Right renal pelvis (tissue), 4 donors: Measurements from ENCODE around the gene ZNF429. TPM values are rescaled to one million over a fixed set of nuclear protein-coding genes. Genes with fewer than 3 reads are reported as not detected.
A peak's percentile ranks its signal among the peaks of the same experiment; 100 is the strongest.

ENCODE experiments used
- DNase-seq, 4 donors: peaks; one replicate each; pipeline ENCODE4 v3.0.0-alpha.2; 2013; ENCODE audit warnings: low read depth in 4 of 4, low spot score in 3 of 4, missing footprints in 1 of 4
- polyA plus RNA-seq, 4 donors: library from polyadenylated mRNA; unstranded; fragments of 120-200 nt; gene quantifications; one replicate each; pipeline ENCODE4 v1.2.1, GENCODE V29; 2013; ENCODE audit not compliant: insufficient read length in 4 of 4

The ZNF429 gene
- polyA plus RNA-seq, 4 donors: 24.7 to 31.8 (median 27.8) TPM

DNA sequence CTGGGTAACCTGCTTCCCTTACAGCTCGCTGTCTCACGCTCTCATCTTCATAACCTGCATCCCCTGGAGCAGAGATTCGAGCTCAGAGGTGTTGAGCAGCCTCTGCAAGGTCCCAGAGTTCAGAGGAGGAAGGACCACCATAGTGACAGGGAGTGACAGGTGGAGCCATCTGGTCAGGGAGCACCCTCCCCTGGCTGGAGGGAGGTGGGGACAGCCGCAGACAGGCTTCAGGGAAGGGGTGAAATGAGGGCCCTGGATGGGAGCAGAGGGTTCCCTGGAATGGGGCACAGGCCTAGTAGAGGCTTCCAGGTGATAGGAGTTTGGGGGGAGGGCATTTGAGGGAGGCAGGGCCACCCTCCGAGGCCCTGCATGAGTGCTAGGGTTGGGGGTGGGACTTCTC lies 82.1 kb downstream of the ZNF429 start:
- DNase-seq: no peak

DNA sequence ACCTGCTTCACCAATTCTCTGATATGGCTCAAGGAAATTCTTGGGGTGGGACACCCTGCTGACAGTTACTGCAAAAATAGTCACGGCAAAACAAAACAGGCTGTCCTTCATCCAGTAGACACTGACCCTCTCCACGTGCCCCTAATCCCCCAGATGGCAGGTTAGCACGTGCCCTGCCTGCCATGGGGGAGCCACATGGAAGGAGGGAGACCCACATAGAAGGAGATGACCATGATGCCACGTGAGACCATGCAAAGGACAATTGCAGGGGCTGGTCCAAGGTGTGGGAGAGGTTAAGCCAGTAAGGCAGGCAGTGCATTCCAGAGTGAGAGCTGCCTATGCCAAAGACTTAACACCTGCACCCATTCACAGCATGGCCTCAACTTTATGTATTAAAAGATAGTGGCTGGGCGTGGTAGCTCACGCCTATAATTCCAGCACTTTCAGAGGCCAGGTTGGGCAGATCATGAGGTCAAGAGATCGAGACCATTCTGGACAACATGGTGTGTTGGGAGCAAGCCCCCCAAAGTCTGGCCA lies 82.7 kb downstream of the ZNF429 start:
- no peak for DNase-seq

DNA sequence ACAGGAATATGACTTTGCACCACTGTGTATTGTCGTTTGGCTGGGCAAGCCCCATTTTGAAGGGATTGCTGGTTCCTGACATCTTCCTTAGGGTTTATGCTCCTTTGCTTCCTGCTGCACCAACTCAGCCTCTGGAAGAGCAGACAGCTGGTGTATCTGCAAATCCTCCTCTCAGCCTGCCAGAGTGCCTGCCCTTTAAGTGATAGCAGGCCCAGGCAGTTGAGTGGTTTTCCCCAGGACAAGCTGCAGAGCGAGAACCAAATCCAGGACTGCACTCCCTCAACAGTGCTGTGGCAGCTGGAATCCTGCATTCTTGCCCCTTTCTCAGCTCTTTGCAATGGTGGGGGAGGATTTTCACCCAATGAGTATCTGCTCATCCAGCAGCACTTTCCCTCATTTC lies 85.5 kb downstream of the ZNF429 start:
- DNase-seq: no peak

DNA sequence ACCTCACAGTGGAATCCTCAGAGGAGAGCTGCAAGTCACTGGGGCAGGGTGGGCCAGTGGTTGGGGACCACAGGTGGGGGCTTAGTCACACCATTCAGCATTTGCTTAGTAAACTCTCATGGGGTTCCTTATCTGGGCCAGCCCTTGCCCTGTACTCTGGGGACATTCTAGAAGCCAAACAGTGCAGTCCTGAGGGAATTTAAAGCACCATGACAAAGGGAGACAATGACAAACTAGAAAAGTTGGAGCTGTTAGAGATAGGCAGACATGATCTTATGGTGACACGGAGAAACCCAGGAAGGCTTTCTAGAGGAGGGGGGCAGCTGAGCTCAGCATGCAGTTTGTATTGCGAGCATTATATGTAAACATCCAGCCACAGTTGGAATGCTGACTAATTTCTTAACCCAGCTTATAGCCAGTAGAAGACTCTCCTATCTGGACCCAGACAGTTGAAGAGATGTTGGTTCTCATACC lies 87.6 kb downstream of the ZNF429 start:
- no peak for DNase-seq

DNA sequence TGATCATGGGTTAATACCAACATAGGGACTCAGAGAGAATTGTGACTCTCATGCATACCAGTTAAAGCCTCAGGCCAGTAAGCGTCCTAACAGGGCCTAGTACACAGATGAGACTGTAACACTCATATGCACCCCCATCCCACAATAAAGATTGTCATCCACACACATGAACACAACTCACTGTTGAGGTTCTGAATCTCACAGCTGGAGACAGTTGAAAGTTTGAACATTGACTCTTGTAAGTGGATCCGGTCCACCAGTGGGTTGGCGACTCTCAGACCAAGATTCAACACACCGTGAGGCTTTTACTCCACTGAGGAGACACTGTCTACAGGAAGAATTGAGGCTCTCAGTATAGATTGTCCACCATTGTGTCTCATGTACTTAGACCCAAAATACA lies 88.1 kb downstream of the ZNF429 start:
- DNase-seq: no peak

DNA sequence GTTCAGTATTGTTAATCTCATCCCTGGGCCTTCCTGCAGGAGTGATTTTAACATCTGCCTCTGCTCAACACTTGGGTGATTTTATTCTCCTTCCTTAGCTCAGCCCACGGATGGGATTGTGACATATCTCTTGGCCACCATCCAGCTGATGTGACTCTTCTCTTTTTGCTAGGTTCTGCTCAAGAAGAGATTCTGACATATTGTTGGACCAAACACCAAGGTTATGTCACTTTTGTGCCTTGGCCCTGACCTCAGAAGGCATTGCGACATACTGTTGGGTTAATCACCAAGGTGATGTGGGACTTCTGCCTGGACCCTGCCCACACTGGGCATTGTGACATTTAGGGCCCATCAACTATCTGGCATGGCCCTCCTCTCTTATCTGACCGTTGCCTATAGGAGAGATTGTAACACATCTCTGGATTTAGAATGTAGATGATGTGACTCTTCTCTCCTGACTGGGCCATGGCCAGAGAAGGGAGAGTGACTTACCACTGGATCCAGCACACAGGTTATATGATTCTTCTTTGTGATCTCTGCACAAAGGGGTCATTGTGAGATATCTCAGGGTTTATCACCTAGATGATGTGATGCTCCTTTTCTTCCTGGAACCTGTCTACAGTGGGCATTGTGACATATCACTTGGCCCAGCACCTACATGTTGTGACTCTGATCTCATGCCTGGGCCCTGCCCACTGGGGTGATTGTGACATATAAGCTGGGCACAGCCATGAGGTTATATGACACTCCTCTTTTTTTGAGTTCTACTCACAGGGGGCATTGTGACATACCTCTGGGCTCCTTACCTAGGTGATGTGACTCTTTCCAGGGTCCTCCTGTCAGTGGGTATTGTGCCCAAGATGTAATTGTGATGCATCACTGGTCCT lies 88.8 kb downstream of the ZNF429 start:
- no peak for DNase-seq

DNA sequence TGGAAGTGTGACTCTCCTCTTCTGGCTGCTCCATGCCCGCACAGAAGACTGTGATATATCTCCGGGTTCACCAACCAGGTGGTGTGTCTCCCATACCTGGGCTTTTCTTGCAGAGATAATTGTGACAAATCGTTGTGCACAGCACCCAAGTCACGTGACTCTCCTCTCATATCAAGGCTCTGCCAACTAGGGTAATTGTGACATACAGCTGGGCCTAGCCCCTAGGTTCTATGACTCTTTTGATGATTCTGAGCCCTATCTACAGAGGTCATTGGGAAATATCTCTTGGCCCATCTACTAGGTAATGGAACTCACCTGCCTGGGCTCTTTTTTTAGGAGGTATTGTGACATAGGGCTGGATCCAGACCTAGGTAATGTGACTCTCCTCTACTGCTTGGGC lies 89.8 kb downstream of the ZNF429 start:
- DNase-seq: no peak

DNA sequence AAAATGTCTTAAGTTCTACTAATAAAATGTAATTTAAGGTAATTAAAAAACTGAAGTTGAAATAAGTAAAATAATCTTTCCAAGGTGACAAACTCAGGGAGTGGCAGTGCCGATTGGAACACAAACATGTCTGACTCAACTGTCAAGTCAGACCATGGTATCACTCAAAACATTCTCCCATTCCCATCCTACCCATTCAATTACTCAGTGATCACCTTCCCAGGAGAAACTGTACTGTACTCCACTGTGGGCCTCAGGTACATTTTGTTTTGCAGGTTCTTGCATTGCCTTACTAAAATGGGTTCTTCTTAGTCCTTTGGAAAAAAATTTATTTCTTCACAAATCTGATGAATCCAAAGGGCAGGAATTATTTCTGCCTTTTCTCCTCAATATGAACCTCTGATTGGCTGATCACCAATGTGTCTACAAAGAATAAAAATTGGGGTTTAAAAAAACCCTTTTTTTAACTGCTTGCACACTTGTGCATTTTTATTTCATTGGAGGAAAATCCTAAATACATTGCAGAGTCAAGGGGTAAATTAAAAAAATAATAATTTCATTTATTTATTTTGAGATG lies 96.8 kb downstream of the ZNF429 start:
- DNase-seq: no peak

DNA sequence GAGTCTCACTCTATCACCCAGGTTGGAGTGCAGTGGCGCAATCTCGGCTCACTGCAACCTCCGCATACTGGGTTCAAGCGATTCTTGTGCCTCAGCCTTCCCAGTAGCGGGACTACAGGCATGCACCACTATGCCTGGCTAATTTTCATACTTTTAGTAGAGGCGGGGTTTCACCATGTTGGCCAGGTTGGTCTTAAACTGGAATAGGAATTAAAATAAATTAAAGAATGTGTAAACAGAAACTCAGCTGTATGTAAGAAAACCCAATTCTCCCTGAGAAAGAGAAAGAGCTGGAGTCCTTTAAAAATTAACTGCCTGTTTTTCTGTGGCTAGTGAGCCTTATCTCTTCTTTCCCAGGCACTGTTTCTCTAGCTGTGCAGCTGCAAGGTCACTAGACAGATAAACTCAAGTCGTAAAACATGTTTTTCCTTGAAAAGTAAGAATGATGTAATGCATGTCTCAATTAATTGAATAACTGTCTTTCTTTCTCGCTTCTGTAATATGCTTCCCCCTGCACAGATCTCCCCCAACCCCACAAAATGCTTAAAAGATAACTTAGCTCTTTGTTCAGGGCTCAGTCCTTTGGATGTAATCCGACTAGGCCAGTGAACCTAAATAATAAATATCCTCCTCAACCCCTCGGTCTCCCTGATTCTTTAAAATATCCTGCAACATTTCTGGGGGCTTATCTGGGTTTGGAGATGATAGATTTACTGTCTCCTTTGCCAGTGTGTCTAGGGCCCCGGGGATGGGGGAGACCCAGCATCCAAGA lies 97.4 kb downstream of the ZNF429 start:
- DNase-seq: peak in 1 of 4 donors; percentile 20

DNA sequence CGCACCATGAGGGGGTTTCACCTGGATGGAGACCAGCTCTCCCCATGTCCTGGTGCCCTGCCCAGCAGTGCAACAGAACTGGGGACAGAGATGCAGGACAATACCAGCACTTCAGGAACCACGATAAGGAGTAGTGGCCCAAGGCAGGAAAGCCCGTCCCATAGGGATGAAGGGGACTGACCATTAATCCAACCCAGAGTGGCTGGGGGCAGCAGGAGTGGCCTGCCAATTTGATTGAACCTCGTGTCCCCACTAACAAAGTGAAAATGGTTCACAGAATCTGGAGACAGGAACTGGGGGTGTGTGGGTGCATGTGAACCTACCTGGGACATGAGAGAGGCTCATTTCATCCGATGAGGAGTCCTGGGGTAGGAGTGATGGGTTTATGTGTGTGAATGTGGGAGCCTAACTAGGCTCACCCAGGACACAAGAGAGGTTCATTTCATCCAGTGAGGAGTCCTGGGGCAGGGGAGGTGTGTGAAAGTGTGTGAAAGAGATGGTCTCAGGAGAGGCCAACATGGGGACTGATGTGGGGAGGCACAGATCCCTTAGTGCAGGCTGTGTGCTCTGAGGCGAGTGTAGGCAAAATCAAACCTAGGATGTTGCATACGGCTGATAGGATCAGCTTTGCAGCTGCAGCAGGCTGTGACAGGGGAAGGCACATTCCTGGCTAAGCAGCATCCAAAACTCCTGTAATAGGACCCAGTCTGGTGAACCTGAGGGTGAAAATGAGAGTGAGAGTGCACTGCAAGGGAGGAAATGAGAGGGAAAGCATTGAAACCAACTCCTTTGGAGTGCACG lies 98.2 kb downstream of the ZNF429 start:
- DNase-seq: no peak

DNA sequence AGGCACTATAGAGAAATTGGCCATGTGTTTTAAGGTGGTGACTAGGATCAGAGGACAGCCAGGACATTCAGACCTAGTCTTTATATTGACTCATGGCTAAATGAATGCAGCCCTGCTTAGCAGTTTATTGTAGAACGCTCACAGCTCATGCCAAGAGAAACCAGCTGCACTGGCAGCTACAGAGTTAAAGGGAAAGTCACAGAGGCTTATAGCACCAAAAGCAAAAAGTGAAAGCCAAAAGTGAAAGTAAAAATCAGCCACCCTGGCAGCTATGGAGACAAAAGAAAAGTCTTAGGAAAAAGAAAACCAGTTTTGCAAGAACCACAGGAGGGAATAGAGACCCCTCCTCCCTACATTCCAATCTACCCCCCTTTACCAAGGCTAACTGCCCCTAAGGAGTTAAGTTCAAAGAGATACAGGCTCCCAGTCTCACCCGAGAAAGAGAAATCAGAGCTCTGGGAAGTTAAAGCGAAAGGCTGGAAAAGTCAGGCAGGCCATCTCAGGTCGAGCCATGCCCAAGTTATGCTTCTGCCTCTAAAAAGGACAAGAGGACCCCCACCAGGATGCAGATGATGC lies 99.0 kb downstream of the ZNF429 start:
- DNase-seq: peak in 1 of 4 donors; percentile 44

Other genes starting within 250 kb of the ZNF429 start
- 10 to 100 TPM; 14.5 to 21.5 (median 20.5) TPM for gene ZNF708, start 176.2 kb upstream of the ZNF429 start, polyA plus RNA-seq
- 10 to 100 TPM; 31.8 to 42.3 (median 38.5) TPM for gene ZNF738, start 146.6 kb upstream of the ZNF429 start, polyA plus RNA-seq
- gene ZNF493, start 108.5 kb upstream of the ZNF429 start, polyA plus RNA-seq: 10 to 100 TPM; 17.7 to 28.2 (median 24.0) TPM